Parathyroid adenoma (tissue), 2 donors: ENCODE measurements around the gene TANC1.

ENCODE experiments used
- H2AFZ ChIP-seq: fragments of 300-600 bp; sonication (generic); one replicate; pipeline ENCODE4 v1.7.0; 2017; ENCODE audit warnings: antibody characterized with exemption, mild to moderate bottlenecking
- H3K27ac ChIP-seq: fragments of 300-600 bp; sonication (generic); one replicate; pipeline ENCODE4 v1.7.0; 2017
- H3K27me3 ChIP-seq: fragments of 300-600 bp; sonication (generic); one replicate; pipeline ENCODE4 v1.7.0; 2017; ENCODE audit warnings: low read length; ENCODE audit not compliant: control insufficient read depth, insufficient read depth
- H3K36me3 ChIP-seq: fragments of 300-600 bp; sonication (generic); one replicate; pipeline ENCODE4 v1.7.0; 2017; ENCODE audit warnings: low read length; ENCODE audit not compliant: control insufficient read depth, insufficient read depth
- H3K4me1 ChIP-seq: fragments of 300-600 bp; sonication (generic); one replicate; pipeline ENCODE4 v1.7.0; 2017; ENCODE audit warnings: control low read depth
- H3K4me2 ChIP-seq: fragments of 300-600 bp; sonication (generic); one replicate; pipeline ENCODE4 v1.7.0; 2017; ENCODE audit warnings: low read length
- H3K4me3 ChIP-seq: fragments of 300-600 bp; sonication (generic); one replicate; pipeline ENCODE4 v1.7.0; 2017; ENCODE audit warnings: low read depth, low read length
- H3K79me2 ChIP-seq: fragments of 300-600 bp; sonication (generic); one replicate; pipeline ENCODE4 v1.7.0; 2017; ENCODE audit warnings: control low read depth
- H3K9ac ChIP-seq: fragments of 300-600 bp; sonication (generic); one replicate; pipeline ENCODE4 v1.7.0; 2017; ENCODE audit warnings: mild to moderate bottlenecking
- H3K9me3 ChIP-seq: fragments of 300-600 bp; sonication (generic); one replicate; pipeline ENCODE4 v1.7.0; 2017; ENCODE audit warnings: low read length; ENCODE audit not compliant: control insufficient read depth
- TF ChIP-seq, protein P1 (sequence below): fragments of 300-600 bp; sonication (generic); IDR thresholded peaks from one replicate; pipeline ENCODE4 v1.7.0; 2017; ENCODE audit warnings: antibody characterized with exemption, mild to moderate bottlenecking
- donor health status: primary hyperparathyroidism.

Gene TANC1

DNA sequence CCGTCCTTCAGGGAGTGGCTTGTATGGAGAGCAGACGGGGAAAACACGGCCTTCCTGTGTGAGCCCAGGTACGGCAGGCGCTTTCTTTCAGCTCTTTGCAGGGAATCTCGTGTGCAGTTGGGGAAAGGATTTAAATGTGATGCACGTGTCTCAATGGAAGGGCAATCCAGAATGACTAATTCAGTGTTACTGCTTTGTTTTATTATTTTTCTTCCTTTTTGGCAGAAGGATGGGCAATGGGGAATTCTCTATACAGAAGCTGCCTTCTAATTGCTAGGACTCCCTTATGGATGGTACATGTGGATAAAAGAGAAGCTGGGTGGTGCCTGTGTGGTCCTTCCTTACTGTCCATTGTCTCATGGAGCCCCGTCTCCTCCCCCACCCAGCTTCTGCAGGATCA lies 210.7 kb downstream of the TANC1 start:
- TF ChIP-seq, protein P1, sequence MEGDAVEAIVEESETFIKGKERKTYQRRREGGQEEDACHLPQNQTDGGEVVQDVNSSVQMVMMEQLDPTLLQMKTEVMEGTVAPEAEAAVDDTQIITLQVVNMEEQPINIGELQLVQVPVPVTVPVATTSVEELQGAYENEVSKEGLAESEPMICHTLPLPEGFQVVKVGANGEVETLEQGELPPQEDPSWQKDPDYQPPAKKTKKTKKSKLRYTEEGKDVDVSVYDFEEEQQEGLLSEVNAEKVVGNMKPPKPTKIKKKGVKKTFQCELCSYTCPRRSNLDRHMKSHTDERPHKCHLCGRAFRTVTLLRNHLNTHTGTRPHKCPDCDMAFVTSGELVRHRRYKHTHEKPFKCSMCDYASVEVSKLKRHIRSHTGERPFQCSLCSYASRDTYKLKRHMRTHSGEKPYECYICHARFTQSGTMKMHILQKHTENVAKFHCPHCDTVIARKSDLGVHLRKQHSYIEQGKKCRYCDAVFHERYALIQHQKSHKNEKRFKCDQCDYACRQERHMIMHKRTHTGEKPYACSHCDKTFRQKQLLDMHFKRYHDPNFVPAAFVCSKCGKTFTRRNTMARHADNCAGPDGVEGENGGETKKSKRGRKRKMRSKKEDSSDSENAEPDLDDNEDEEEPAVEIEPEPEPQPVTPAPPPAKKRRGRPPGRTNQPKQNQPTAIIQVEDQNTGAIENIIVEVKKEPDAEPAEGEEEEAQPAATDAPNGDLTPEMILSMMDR: no peak
- Histone ChIP-seq H3K36me3 (no peaks in the 10 kb centered on the region), H3K4me1 (peaks cover 8% of the 10 kb centered on the region)

DNA sequence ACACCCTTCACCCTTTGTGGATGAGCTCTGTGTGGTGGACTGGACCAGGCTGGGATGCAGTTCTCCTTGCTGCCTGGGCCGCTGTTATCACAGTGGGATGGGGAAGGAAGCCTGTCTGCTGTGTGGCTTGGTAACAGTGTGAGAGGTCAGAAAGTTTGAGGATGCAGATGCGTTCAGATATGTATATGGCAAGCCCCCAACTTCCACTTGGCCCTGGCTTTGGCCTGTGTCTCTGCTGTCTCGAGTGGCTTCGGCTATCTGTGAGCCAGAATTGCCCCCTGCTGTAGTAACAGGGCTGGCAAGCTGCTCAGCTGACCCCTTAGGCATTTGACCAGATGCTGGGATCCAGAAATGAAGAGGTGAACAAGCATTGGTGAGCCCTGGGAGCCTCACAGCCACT lies 211.3 kb downstream of the TANC1 start:
- Histone ChIP-seq H3K27me3 (no peaks in the 10 kb centered on the region), H3K9ac (no peak overlapping the region), H3K9me3 (no peaks in the 10 kb centered on the region), H3K4me1 (peaks cover 8% of the 10 kb centered on the region), H3K79me2 (no peaks in the 10 kb centered on the region), H3K4me3 (no peak overlapping the region), H3K27ac (no peak overlapping the region), H3K4me2 (no peak overlapping the region), H3K36me3 (no peaks in the 10 kb centered on the region), H2AFZ (no peak overlapping the region)
- TF ChIP-seq, protein P1: no peak

More for the DNA sequence above, 210.7 kb downstream of the TANC1 start:
- no peaks in the 10 kb centered on the region for H3K27me3 ChIP-seq
- no peak overlapping the region for H3K4me3 ChIP-seq
- no peak overlapping the region for H3K9ac ChIP-seq
- H3K79me2 ChIP-seq: no peaks in the 10 kb centered on the region
- H3K9me3 ChIP-seq: no peaks in the 10 kb centered on the region
- H2AFZ ChIP-seq: no peak overlapping the region
- no peak overlapping the region for H3K4me2 ChIP-seq
- no peak overlapping the region for H3K27ac ChIP-seq

DNA sequence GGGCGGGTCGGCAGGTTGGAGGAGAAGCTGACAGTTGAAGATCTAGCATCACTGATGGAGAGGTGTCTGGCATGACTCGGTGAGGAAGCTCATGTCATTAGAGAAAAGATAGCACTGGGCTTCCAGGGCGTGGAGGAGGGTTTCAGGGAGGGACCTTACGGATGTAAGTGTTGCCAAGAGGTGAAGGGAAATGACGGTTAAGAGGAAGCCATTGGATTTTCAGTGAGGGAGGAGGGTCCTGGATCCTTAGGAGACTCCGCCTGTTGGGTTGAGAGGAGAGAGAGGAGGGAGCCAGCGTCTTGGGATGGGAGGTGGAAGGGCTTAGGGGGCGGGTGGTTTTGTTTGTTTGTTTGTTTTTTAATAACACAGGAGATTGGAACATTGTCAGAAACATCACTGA lies 214.9 kb downstream of the TANC1 start:
- Histone ChIP-seq H3K4me2 (no peak overlapping the region), H3K79me2 (no peaks in the 10 kb centered on the region), H3K9me3 (no peaks in the 10 kb centered on the region), H3K27me3 (no peaks in the 10 kb centered on the region), H3K9ac (no peak overlapping the region), H3K4me3 (no peak overlapping the region), H3K4me1 (peaks cover 7% of the 10 kb centered on the region), H3K27ac (no peak overlapping the region), H3K36me3 (no peaks in the 10 kb centered on the region), H2AFZ (no peak overlapping the region)
- TF ChIP-seq, protein P1: no peak

DNA sequence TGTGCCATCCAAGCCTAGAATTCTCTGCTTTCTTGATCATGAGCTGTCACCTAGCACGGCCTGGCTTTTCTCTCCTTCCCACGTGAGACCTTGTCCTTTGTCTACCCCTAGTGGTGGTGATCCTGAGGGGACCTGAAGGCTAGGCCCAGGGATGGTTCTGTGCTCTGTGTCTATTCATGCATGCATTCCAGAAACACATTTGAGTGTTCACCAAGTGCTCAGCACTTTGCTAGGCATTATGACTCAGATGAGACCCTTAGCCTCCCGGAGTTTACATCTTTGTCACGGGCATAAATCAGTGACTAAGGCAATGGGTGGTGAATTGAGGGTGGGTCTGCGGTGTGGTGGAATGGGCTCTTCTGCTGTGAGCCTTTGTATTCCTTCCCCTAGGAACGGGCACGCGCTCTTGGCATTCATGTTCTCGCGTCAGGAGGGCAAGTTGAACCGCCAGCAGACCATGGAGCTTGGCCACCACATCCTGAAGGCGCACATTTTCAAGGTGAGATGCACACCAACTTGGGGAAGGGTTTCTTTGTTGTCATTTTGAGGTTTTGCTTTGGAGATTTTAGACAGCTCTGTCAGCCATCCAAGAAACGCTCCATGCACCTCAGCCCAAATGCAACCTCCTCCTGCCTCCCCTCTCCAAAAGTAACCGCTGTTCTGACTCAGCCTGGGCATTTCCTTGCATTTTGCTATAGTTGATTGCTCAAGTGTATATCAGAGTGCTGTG lies 217.1 kb downstream of the TANC1 start:
- peaks cover 7% of the 10 kb centered on the region for H3K4me1 ChIP-seq
- no peak overlapping the region for H3K4me3 ChIP-seq
- no peak overlapping the region for H2AFZ ChIP-seq
- no peaks in the 10 kb centered on the region for H3K79me2 ChIP-seq
- H3K4me2 ChIP-seq: no peak overlapping the region
- no peaks in the 10 kb centered on the region for H3K36me3 ChIP-seq
- H3K9me3 ChIP-seq: no peaks in the 10 kb centered on the region
- no peak overlapping the region for H3K27ac ChIP-seq
- no peak overlapping the region for H3K9ac ChIP-seq
- no peaks in the 10 kb centered on the region for H3K27me3 ChIP-seq
- TF ChIP-seq, protein P1: peak; percentile 15

DNA sequence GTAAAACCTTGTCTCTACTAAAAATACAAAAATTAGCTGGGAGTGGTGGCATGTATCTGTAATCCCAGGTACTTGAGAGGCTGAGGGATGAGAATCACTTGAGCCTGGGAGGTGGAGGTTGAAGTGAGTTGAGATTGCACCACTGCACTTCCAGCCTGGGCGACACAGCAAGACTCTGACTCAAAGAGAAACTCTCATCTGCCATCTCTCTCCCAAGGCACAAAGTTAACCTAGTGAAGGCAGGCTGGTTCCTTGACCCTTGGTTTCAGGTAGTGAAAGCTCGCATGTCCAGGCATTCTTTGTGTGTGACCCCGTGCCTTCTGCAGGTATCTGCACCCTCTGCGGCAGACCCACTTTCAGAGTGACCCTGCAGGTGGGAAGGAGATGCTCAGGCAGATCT lies 218.0 kb downstream of the TANC1 start:
- no peaks in the 10 kb centered on the region for H3K36me3 ChIP-seq

More for the DNA sequence above, 218.0 kb downstream of the TANC1 start:
- TF ChIP-seq, protein P1: no peak
- Histone ChIP-seq H3K4me2 (no peak overlapping the region), H3K9me3 (no peaks in the 10 kb centered on the region), H3K4me3 (no peak overlapping the region), H3K79me2 (no peaks in the 10 kb centered on the region), H3K4me1 (peaks cover 7% of the 10 kb centered on the region), H2AFZ (no peak overlapping the region), H3K27me3 (no peaks in the 10 kb centered on the region), H3K27ac (no peak overlapping the region), H3K9ac (no peak overlapping the region)
